PC-3 (cell line): ENCODE data around the gene XAGE1B. TPM values are rescaled to one million over a fixed set of nuclear protein-coding genes. Genes with fewer than 3 reads are reported as not detected.
"Not testable (repeated sequence)": the region's sequence is repeated elsewhere in the genome, so short reads cannot be mapped to it uniquely, and the experiment has no call there.

Source experiments
- ATAC-seq: fragments of 200-7000 bp; cut with Tn5 transposase; 2 replicates; pipeline ENCODE4 v1.9.1; 2020; ENCODE audit warnings: mild to moderate bottlenecking, moderate library complexity
- BruUV-seq: library from RNA; stranded (reverse); fragments of 400-500 nt; replicated peaks from 2 replicates; lab custom pipeline; 2021; lab: Mats Ljungman, UMichigan
- CTCF ChIA-PET: fragments of 300-600 bp; sonication (Branson Sonifier 250); formaldehyde crosslinking; loops from one replicate; lab custom pipeline; 2022; ENCODE audit warnings: antibody characterized with exemption; lab: Charles Lee
- POLR2A ChIA-PET: fragments of 300-600 bp; sonication (Branson Sonifier 250); formaldehyde crosslinking; loops from one replicate; lab custom pipeline; 2022; ENCODE audit warnings: antibody characterized with exemption; ENCODE audit not compliant: unreplicated experiment; lab: Charles Lee
- DNase-seq: peaks from one replicate; pipeline ENCODE4 v3.0.0-alpha.2; 2015
- H2AFZ ChIP-seq: fragments of 300-600 bp; sonication (generic); 2 replicates; pipeline ENCODE4 v1.6.0; 2016; ENCODE audit warnings: antibody characterized with exemption, low read length
- H3F3A ChIP-seq: fragments of 300-600 bp; sonication (generic); one replicate; pipeline ENCODE4 v1.6.0; 2017; ENCODE audit warnings: antibody characterized with exemption, low read length, control low read depth, mild to moderate bottlenecking; ENCODE audit not compliant: unreplicated experiment
- H3K27ac ChIP-seq: fragments of 300-600 bp; sonication (generic); 2 replicates; pipeline ENCODE4 v1.5.1; 2016; ENCODE audit warnings: mild to moderate bottlenecking, low read length
- H3K27me3 ChIP-seq: fragments of 300-600 bp; sonication (generic); 2 replicates; pipeline ENCODE4 v1.6.1; 2016; ENCODE audit warnings: low read length, mixed read lengths
- H3K36me3 ChIP-seq: fragments of 300-600 bp; sonication (generic); 2 replicates; pipeline ENCODE4 v1.6.1; 2016; ENCODE audit warnings: low read depth, mixed run types, low read length, mixed read lengths
- H3K4me1 ChIP-seq: fragments of 300-600 bp; sonication (generic); 2 replicates; pipeline ENCODE4 v1.5.1; 2016; ENCODE audit warnings: low read length; ENCODE audit not compliant: insufficient read depth
- H3K4me2 ChIP-seq: fragments of 300-600 bp; sonication (generic); 2 replicates; pipeline ENCODE4 v1.6.0; 2016; ENCODE audit warnings: low read length
- H3K4me3 ChIP-seq: fragments of 300-600 bp; sonication (generic); 2 replicates; pipeline ENCODE4 v1.5.1; 2016; ENCODE audit warnings: mild to moderate bottlenecking, low read length, mixed read lengths
- H3K79me2 ChIP-seq: fragments of 300-600 bp; sonication (generic); 2 replicates; pipeline ENCODE4 v1.6.1; 2017; ENCODE audit warnings: low read length, mixed read lengths
- H3K9ac ChIP-seq: fragments of 300-600 bp; sonication (generic); 2 replicates; pipeline ENCODE4 v1.6.0; 2016; ENCODE audit warnings: mild to moderate bottlenecking, low read length
- H3K9me2 ChIP-seq: fragments of 300-600 bp; sonication (generic); replicated peaks from 2 replicates; pipeline ENCODE4 v1.6.1; 2016; ENCODE audit warnings: mixed run types, low read length, mixed read lengths
- H3K9me3 ChIP-seq: fragments of 300-600 bp; sonication (generic); 2 replicates; pipeline ENCODE4 v1.6.1; 2016; ENCODE audit warnings: low read length, mixed read lengths
- H4K20me1 ChIP-seq: fragments of 300-600 bp; sonication (generic); 2 replicates; pipeline ENCODE4 v1.6.1; 2016; ENCODE audit warnings: low read length, mixed read lengths
- CTCF ChIP-seq: fragments of 300-600 bp; sonication (generic); conservative IDR thresholded peaks from 2 replicates; pipeline ENCODE4 v1.5.1; 2017; ENCODE audit warnings: antibody characterized with exemption, low read depth, mild to moderate bottlenecking, low read length
- EZH2 ChIP-seq: fragments of 300-600 bp; sonication (generic); IDR thresholded peaks from one replicate; pipeline ENCODE4 v1.6.1; 2017; ENCODE audit warnings: antibody characterized with exemption, mild to moderate bottlenecking, low read length; ENCODE audit not compliant: unreplicated experiment
- EZH2phosphoT487 ChIP-seq: fragments of 300-600 bp; sonication (generic); IDR thresholded peaks from 2 replicates; pipeline ENCODE4 v1.6.1; 2018; ENCODE audit warnings: mild to moderate bottlenecking, antibody characterized with exemption, low read length, borderline replicate concordance
- intact Hi-C: fragments of 100-400 bp; cut with micrococcal nuclease; formaldehyde crosslinking; loops from 2 replicates; pipeline ENCODE4 v1.9.0; 2023
- total RNA-seq: library from RNA; depleted of rRNA; stranded (reverse); fragments of >200 nt; gene quantifications from 2 replicates; pipeline ENCODE4 v1.2.3, GENCODE V29; 2014

XAGE1B gene
- total RNA-seq, 1 experiment from 2014 or later: not detected

GRCh38 chrX:52544147-52544840 is 27.4 kb upstream of the XAGE1B start:
- Histone ChIP-seq H3K36me3 (no peaks in the 10 kb centered on the region), H3K4me2 (no peak overlapping the region), H3K9me2 (no peaks in the 10 kb centered on the region), H3K9me3 (no peaks in the 10 kb centered on the region), H3F3A (no peaks in the 10 kb centered on the region), H3K4me3 (no peak overlapping the region), H3K79me2 (no peaks in the 10 kb centered on the region), H2AFZ (no peak overlapping the region), H3K27me3 (peaks cover 9% of the 10 kb centered on the region; the same call in 1 of the 2 replicates), H4K20me1 (no peaks in the 10 kb centered on the region), H3K9ac (no peak overlapping the region), H3K27ac (no peak overlapping the region), H3K4me1 (no peaks in the 10 kb centered on the region)
- intact Hi-C loops: no loop called here
- TF ChIP-seq CTCF: no peak
- no peak for TF ChIP-seq EZH2phosphoT487
- TF ChIP-seq EZH2: no peak
- DNase-seq (no peak), ATAC-seq (no peak)
- POLR2A ChIA-PET: no interaction called here
- BruUV-seq: no TSS peak
- CTCF ChIA-PET: no interaction called here

- ChIA-PET POLR2A (no interaction called here), CTCF (no interaction called here)
- Histone ChIP-seq H3K79me2 (no peaks in the 10 kb centered on the region), H3K9me2 (no peaks in the 10 kb centered on the region), H3K4me1 (no peaks in the 10 kb centered on the region), H3K4me2 (no peak overlapping the region), H3K36me3 (no peaks in the 10 kb centered on the region), H3K9ac (no peak overlapping the region), H3K9me3 (no peaks in the 10 kb centered on the region), H4K20me1 (no peaks in the 10 kb centered on the region), H2AFZ (no peak overlapping the region), H3F3A (no peaks in the 10 kb centered on the region), H3K27me3 (peaks cover 9% of the 10 kb centered on the region; the same call in 1 of the 2 replicates), H3K27ac (no peak overlapping the region), H3K4me3 (no peak overlapping the region)
- intact Hi-C loops: no loop called here
- DNase-seq: no peak
- ATAC-seq: no peak
- BruUV-seq: no TSS peak
- TF ChIP-seq CTCF (no peak), EZH2 (no peak)
These were observed 25.4 kb upstream of the XAGE1B start for GRCh38 chrX:52542311-52542710.

GRCh38 chrX:52541051-52541450 is 24.2 kb upstream of the XAGE1B start:
- H3K36me3 ChIP-seq, DNase-seq, H3K4me2 ChIP-seq, ATAC-seq, intact Hi-C loops, H3F3A ChIP-seq, H3K9me2 ChIP-seq, POLR2A ChIA-PET, H3K4me3 ChIP-seq, H4K20me1 ChIP-seq, H2AFZ ChIP-seq, H3K27ac ChIP-seq, H3K4me1 ChIP-seq, H3K9me3 ChIP-seq, H3K79me2 ChIP-seq, H3K9ac ChIP-seq, BruUV-seq, H3K27me3 ChIP-seq, CTCF ChIA-PET: not testable (repeated sequence)

GRCh38 chrX:52516110-52516986 is 515 bp downstream of the XAGE1B start:
- POLR2A ChIA-PET: not testable (repeated sequence)

GRCh38 chrX:52511126-52511525 is 5.7 kb downstream of the XAGE1B start:
- H2AFZ ChIP-seq, CTCF ChIA-PET, H3K9ac ChIP-seq, H3K9me3 ChIP-seq, intact Hi-C loops, H3K4me3 ChIP-seq, H3K4me2 ChIP-seq, H3K4me1 ChIP-seq, POLR2A ChIA-PET, H3K9me2 ChIP-seq, H3K79me2 ChIP-seq, H3K27ac ChIP-seq, H4K20me1 ChIP-seq, H3K36me3 ChIP-seq, H3F3A ChIP-seq, BruUV-seq, DNase-seq, ATAC-seq: not testable (repeated sequence)
- H3K27me3 ChIP-seq: peaks cover 14% of the 10 kb centered on the region

More at GRCh38 chrX:52516110-52516986, 515 bp downstream of the XAGE1B start:
- H2AFZ ChIP-seq, H4K20me1 ChIP-seq, H3K79me2 ChIP-seq, CTCF ChIA-PET, H3K36me3 ChIP-seq, H3K9ac ChIP-seq, H3K4me1 ChIP-seq, H3K27me3 ChIP-seq, DNase-seq, H3K9me2 ChIP-seq, H3F3A ChIP-seq, H3K4me3 ChIP-seq, H3K9me3 ChIP-seq, intact Hi-C loops, BruUV-seq, H3K27ac ChIP-seq, H3K4me2 ChIP-seq, ATAC-seq: not testable (repeated sequence)
